Sigmoid colon (tissue), 7 donors: Measurements from ENCODE around the gene BCL6B. TPM values are rescaled to one million over a fixed set of nuclear protein-coding genes. Genes with fewer than 3 reads are reported as not detected.

Experiments
- DNase-seq: peaks from one replicate; pipeline ENCODE4 v3.0.0-alpha.2; 2019
- H3K27ac ChIP-seq, 4 donors: fragments of 200-600 bp; sonication (generic); one replicate each; pipeline ENCODE4 v1.5.1; 2016 to 2019; ENCODE audit warnings: mild to moderate bottlenecking in 1 of 4
- H3K27me3 ChIP-seq, 3 donors: fragments of 200-600 bp; sonication (generic); one replicate each; pipeline ENCODE4 v1.5.1; 2019; ENCODE audit warnings: mild to moderate bottlenecking in 1 of 3
- H3K36me3 ChIP-seq, 4 donors: fragments of 200-600 bp; sonication (generic); one replicate each; pipeline ENCODE4 v1.5.1; 2016 to 2019
- H3K4me1 ChIP-seq, 4 donors: fragments of 200-600 bp; sonication (generic); one replicate each; pipeline ENCODE4 v1.5.1; 2017 to 2019
- H3K4me3 ChIP-seq, 4 donors: fragments of 200-600 bp; sonication (generic); one replicate each; pipeline ENCODE4 v1.5.1; 2017 to 2019; ENCODE audit warnings: mild to moderate bottlenecking in 2 of 4, moderate library complexity in 1 of 4
- H3K9me3 ChIP-seq, 4 donors: fragments of 200-600 bp in 3 of 4; sonication (generic) in 3 of 4; one replicate each; pipeline versions ENCODE4 v1.5.1 to v1.6.1; 2013 to 2019
- EP300 ChIP-seq, 4 donors: sonication (generic); formaldehyde crosslinking; IDR thresholded peaks; one replicate each; pipeline ENCODE4 v1.6.1; 2017; ENCODE audit warnings: antibody characterized with exemption in 4 of 4
- POLR2A ChIP-seq, 2 donors: fragments of 450-650 bp; IDR thresholded peaks; one replicate each; pipeline ENCODE4 v1.6.1; 2016; ENCODE audit warnings: antibody characterized with exemption in 2 of 2, mild to moderate bottlenecking in 2 of 2, moderate library complexity in 2 of 2
- POLR2AphosphoS5 ChIP-seq, 4 donors: sonication (generic); formaldehyde crosslinking; IDR thresholded peaks; one replicate each; pipeline ENCODE4 v1.6.1; 2017; ENCODE audit warnings: antibody characterized with exemption in 4 of 4
- WGBS, 2 donors: extraction: QIAGEN DNeasy Blood & Tissue Kit; methylation state at CpG; one replicate each; pipeline ENCODE4 v1.1.7; 2013; 5-methylcytosine and 5-hydroxymethylcytosine counted together
- intact Hi-C: fragments of 100-400 bp; cut with DNase I; formaldehyde crosslinking; loops from one replicate; pipeline ENCODE4 v1.15.1; 2023
- polyA plus RNA-seq, 3 donors: library from polyadenylated mRNA; stranded (reverse); fragments of 200-250 nt; gene quantifications; one replicate each; pipeline ENCODE4 v1.2.3, GENCODE V29; 2013
- total RNA-seq, 4 donors: library from RNA; depleted of rRNA; stranded (reverse); fragments of >200 nt; gene quantifications; one replicate each; pipeline ENCODE4 v1.1.0, GENCODE V29; 2016
- TF ChIP-seq, protein P1 (sequence below), 4 experiments: fragments of 450-650 bp in 3 of 4; fragments of 200-600 bp in 1 of 4; IDR thresholded peaks; one replicate each; pipeline ENCODE4 v1.5.1; 2016 to 2019; ENCODE audit warnings: antibody characterized with exemption in 4 of 4, mild to moderate bottlenecking in 3 of 4, moderate library complexity in 2 of 4
- donor health status: healthy with polysubstance abuse.
- donor health status: Bipolar disorder and iron deficiency.
- donor health status: healthy.

The BCL6B gene
- total and polyA plus RNA-seq, 7 donors, result 0.46 to 3.6 (median 2.6) TPM

DNA sequence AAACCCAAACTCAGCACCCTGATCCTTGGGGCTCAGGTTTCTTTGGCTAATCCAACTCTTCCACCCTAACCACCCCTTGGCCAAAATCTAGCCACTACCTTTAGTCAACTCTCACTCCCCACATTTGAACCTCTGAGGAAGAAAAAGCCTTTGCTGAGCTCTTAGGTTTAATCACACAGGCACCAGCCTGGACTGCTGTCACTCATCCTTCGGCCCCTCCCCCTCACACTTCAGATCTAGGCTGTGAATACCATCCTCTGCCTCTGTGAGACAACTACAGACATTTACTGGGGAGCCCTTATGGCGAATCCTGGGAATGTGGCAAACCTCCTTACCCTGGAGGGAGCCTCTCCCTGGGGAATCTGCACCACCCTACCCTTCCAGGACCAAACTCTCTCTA lies 15.7 kb upstream of the BCL6B start:
- no peak for DNase-seq
- intact Hi-C loops, result loop anchor here (10.0 kb wide), 1 partner anchor 162 kb away; no protein-coding TSS in a partner anchor
- no peak overlapping the region for H3K27ac ChIP-seq
- no peak overlapping the region for H3K4me3 ChIP-seq
- no peaks in the 10 kb centered on the region for H3K9me3 ChIP-seq
- H3K27me3 ChIP-seq, result no peaks in the 10 kb centered on the region
- 86 to 87% methylated on average over 2 of the region's 2 CpGs for WGBS, 2 donors
- H3K4me1 ChIP-seq, result peaks cover 0 to 24% (median 21%) of the 10 kb centered on the region in 4 donors
- TF ChIP-seq POLR2AphosphoS5 (IDR thresholded peaks at IDR 0.05) (no peak), POLR2A (IDR thresholded peaks at IDR 0.05) (no peak)
- TF ChIP-seq, protein P1, sequence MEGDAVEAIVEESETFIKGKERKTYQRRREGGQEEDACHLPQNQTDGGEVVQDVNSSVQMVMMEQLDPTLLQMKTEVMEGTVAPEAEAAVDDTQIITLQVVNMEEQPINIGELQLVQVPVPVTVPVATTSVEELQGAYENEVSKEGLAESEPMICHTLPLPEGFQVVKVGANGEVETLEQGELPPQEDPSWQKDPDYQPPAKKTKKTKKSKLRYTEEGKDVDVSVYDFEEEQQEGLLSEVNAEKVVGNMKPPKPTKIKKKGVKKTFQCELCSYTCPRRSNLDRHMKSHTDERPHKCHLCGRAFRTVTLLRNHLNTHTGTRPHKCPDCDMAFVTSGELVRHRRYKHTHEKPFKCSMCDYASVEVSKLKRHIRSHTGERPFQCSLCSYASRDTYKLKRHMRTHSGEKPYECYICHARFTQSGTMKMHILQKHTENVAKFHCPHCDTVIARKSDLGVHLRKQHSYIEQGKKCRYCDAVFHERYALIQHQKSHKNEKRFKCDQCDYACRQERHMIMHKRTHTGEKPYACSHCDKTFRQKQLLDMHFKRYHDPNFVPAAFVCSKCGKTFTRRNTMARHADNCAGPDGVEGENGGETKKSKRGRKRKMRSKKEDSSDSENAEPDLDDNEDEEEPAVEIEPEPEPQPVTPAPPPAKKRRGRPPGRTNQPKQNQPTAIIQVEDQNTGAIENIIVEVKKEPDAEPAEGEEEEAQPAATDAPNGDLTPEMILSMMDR (IDR thresholded peaks at IDR 0.05), result no peak
- peaks cover 4 to 21% (median 8%) of the 10 kb centered on the region in 4 donors for H3K36me3 ChIP-seq

DNA sequence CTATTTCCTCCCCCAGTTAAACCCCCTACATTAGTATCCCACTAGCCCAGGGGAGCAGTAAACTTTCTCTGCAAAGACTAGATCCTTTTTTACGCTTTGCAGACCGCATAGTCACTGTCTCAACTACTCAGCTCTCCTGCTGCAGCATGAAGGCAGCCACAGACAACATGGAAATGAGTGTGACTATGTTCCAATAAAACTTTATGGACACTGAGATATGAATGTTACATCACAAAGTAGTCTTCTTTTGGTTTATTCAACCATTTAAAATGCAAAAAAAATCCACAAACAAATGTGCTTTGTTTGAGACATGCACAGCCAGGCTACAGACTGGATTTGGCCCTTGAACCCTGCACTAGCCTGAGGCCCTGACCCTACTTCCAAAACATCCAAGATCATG lies 12.3 kb upstream of the BCL6B start:
- Histone ChIP-seq H3K27ac (no peak overlapping the region), H3K36me3 (peaks cover 0 to 5% (median 0%) of the 10 kb centered on the region in 4 donors), H3K4me3 (peak overlapping the region in 1 of 4 donors; percentile 86), H3K4me1 (peaks cover 0 to 41% (median 38%) of the 10 kb centered on the region in 4 donors), H3K9me3 (no peaks in the 10 kb centered on the region), H3K27me3 (no peaks in the 10 kb centered on the region)
- intact Hi-C loops, result loop anchor here (5.0 kb wide), 1 partner anchor 358 kb away; the partner anchor contains the start of genes C17orf100 and MED31
- 89 to 91% methylated on average over 2 of the region's 2 CpGs for WGBS, 2 donors
- DNase-seq, result no peak
- TF ChIP-seq EP300 (IDR thresholded peaks at IDR 0.05) (no peak), POLR2A (IDR thresholded peaks at IDR 0.05) (no peak), POLR2AphosphoS5 (IDR thresholded peaks at IDR 0.05) (no peak)
- TF ChIP-seq, protein P1 (IDR thresholded peaks at IDR 0.05), result no peak

DNA sequence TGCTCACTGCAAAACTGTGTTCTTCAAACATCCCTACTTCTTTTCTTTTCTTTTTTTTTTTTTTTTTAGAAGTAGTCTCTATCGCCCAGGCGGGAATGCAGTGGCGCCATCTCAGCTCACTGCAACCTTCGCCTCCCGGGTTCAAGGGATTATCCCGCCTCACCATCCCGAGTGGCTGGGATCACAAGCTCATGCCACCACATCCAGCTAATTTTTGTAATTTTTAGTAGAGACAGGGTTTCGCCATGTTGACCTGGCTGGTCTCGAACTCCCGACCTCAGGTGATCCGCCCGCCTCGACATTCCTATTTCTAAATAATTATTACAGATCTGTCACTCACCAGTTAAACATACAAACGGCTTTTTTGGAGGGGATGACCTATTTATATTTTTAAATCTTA lies 11.4 kb upstream of the BCL6B start:
- no peak for DNase-seq
- 17 to 51% methylated on average over 14 of the region's 14 CpGs for WGBS, 2 donors
- H3K36me3 ChIP-seq, result peaks cover 0 to 6% (median 0%) of the 10 kb centered on the region in 4 donors
- H3K27me3 ChIP-seq, result no peaks in the 10 kb centered on the region
- peak overlapping the region in 2 of 4 donors; percentile 96 for H3K27ac ChIP-seq
- H3K4me1 ChIP-seq, result peaks cover 0 to 47% (median 44%) of the 10 kb centered on the region in 4 donors
- peak overlapping the region; percentile 75 to 86 (median 86) for H3K4me3 ChIP-seq
- no peaks in the 10 kb centered on the region for H3K9me3 ChIP-seq
- intact Hi-C loops, result loop anchor here (5.0 kb wide), 1 partner anchor 359 kb away; the partner anchor contains the start of genes C17orf100 and MED31
- TF ChIP-seq EP300 (IDR thresholded peaks at IDR 0.05) (no peak), POLR2AphosphoS5 (IDR thresholded peaks at IDR 0.05) (no peak), POLR2A (IDR thresholded peaks at IDR 0.05) (no peak)
- TF ChIP-seq, protein P1 (IDR thresholded peaks at IDR 0.05), result no peak

DNA sequence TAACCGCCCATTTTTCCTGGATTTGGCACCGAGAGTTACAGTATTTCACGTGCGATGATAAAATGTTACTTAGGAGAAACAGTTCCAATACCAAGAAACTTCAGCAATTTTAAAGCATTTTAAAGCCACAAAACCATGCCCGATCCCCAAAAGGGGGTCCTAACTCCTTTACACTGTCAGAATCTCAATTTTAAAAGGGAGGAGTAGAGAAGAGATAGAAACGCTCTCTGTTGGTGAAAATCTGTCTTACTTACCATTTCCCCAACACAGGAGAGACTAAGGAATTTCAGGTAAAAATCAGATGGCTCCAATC lies 11.0 kb upstream of the BCL6B start:
- H3K27me3 ChIP-seq, result no peaks in the 10 kb centered on the region
- H3K36me3 ChIP-seq, result peaks cover 0 to 11% (median 3%) of the 10 kb centered on the region in 4 donors
- H3K27ac ChIP-seq, result peak overlapping the region; percentile 96 to 98 (median 96)
- H3K4me1 ChIP-seq, result peaks cover 0 to 50% (median 47%) of the 10 kb centered on the region in 4 donors
- no peak for DNase-seq
- peak overlapping the region; percentile 75 to 86 (median 86) for H3K4me3 ChIP-seq
- H3K9me3 ChIP-seq, result no peaks in the 10 kb centered on the region
- intact Hi-C loops, result loop anchor here (5.0 kb wide), 1 partner anchor 360 kb away; the partner anchor contains the start of genes C17orf100 and MED31
- 0% methylated on average over 6 of the region's 6 CpGs for WGBS, 2 donors
- TF ChIP-seq POLR2A (IDR thresholded peaks at IDR 0.05), result peak in 1 of 2 donors; percentile 12
- TF ChIP-seq, protein P1 (IDR thresholded peaks at IDR 0.05), result no peak
